ENCODE results near the gene RASL11A. TPM values are rescaled to one million over a fixed set of nuclear protein-coding genes. Genes with fewer than 3 reads are reported as not detected.
A peak's percentile ranks its signal among the peaks of the same experiment; 100 is the strongest.

The RASL11A gene
- total RNA-seq, 1 experiment from 2014 or later, result 59.7 TPM

GRCh38 chr13:27250833-27251165, 19.8 kb upstream of the RASL11A start:
- no peak for TF ChIP-seq CTCF (conservative IDR thresholded peaks at IDR 0.05; ENCODE audit: low read depth, low read length)
- no peak for TF ChIP-seq EZH2 (IDR thresholded peaks at IDR 0.05; ENCODE audit: low read length, unreplicated experiment)
- no peak for TF ChIP-seq EZH2phosphoT487 (IDR thresholded peaks at IDR 0.05; ENCODE audit: borderline replicate concordance, low read length)

GRCh38 chr13:27251166-27252091, 19.2 kb upstream of the RASL11A start, which contains the start of gene RPL21:
Gene RPL21, plus strand, starts transcription at chr13:27251558. Its CDS starts 2,219 bp downstream, at chr13:27253777.
- peak; percentile 90 for DNase-seq
- H3K27ac ChIP-seq (ENCODE audit: low read length), result peak within 1 kb of the TSS; percentile 89
- H3K4me3 ChIP-seq (ENCODE audit: low read length), result peak within 1 kb of the TSS; percentile 90
- H2AFZ ChIP-seq (ENCODE audit: low read length), result peak within 1 kb of the TSS; percentile 84
- no peaks in the 10 kb centered on the region for H3K9me2 ChIP-seq (replicated peaks; ENCODE audit: low read length)
- ChIA-PET CTCF (interaction anchor here (0.8 kb wide), 1 partner anchor 56 kb away, joined by 3 read pairs; no protein-coding TSS in a partner anchor), POLR2A (ENCODE audit: unreplicated experiment) (no interaction called here)
- ATAC-seq, result peak; percentile 97
- intact Hi-C loops (cut with micrococcal nuclease), result loop anchor here (1.0 kb wide), 1 partner anchor 79 kb away; no protein-coding TSS in a partner anchor
- H3K9ac ChIP-seq (ENCODE audit: low read length), result peak within 1 kb of the TSS; percentile 100
- peaks cover 44% of the 10 kb centered on the region for H4K20me1 ChIP-seq (ENCODE audit: low read length)
- H3K27me3 ChIP-seq (ENCODE audit: low read length), result no peaks in the 10 kb centered on the region
- TSS peak; percentile 62 for BruUV-seq (replicated peaks)
- no peaks in the 10 kb centered on the region for H3K9me3 ChIP-seq (ENCODE audit: low read length)
- H3K4me1 ChIP-seq (ENCODE audit: insufficient read depth, low read length), result peaks cover 20% of the 10 kb centered on the region
- peaks cover 10% of the 10 kb centered on the region for H3F3A ChIP-seq (ENCODE audit: low read length, unreplicated experiment)
- peaks cover 60% of the 10 kb centered on the region for H3K79me2 ChIP-seq (ENCODE audit: low read length)
- H3K36me3 ChIP-seq (ENCODE audit: low read depth, low read length), result peaks cover 47% of the 10 kb centered on the region
- TF ChIP-seq EZH2phosphoT487 (IDR thresholded peaks at IDR 0.05; ENCODE audit: borderline replicate concordance, low read length) (no peak), CTCF (conservative IDR thresholded peaks at IDR 0.05; ENCODE audit: low read depth, low read length) (no peak), EZH2 (IDR thresholded peaks at IDR 0.05; ENCODE audit: low read length, unreplicated experiment) (no peak)
- peak within 1 kb of the TSS; percentile 93 for H3K4me2 ChIP-seq (ENCODE audit: low read length)

More at GRCh38 chr13:27250833-27251165, 19.8 kb upstream of the RASL11A start:
- H3K9me3 ChIP-seq (ENCODE audit: low read length), result no peaks in the 10 kb centered on the region
- ChIA-PET CTCF (interaction anchor here (0.8 kb wide), 1 partner anchor 56 kb away, joined by 3 read pairs; no protein-coding TSS in a partner anchor), POLR2A (ENCODE audit: unreplicated experiment) (no interaction called here)
- peak overlapping the region; percentile 90 for H3K4me3 ChIP-seq (ENCODE audit: low read length)
- DNase-seq (no peak), ATAC-seq (no peak)
- peaks cover 39% of the 10 kb centered on the region for H4K20me1 ChIP-seq (ENCODE audit: low read length)
- H2AFZ ChIP-seq (ENCODE audit: low read length), result peak overlapping the region; percentile 84
- peak overlapping the region; percentile 89 for H3K27ac ChIP-seq (ENCODE audit: low read length)
- H3K9me2 ChIP-seq (replicated peaks; ENCODE audit: low read length), result no peaks in the 10 kb centered on the region
- H3K27me3 ChIP-seq (ENCODE audit: low read length), result no peaks in the 10 kb centered on the region
- H3K36me3 ChIP-seq (ENCODE audit: low read depth, low read length), result peaks cover 41% of the 10 kb centered on the region
- peaks cover 60% of the 10 kb centered on the region for H3K79me2 ChIP-seq (ENCODE audit: low read length)
- peaks cover 8% of the 10 kb centered on the region for H3F3A ChIP-seq (ENCODE audit: low read length, unreplicated experiment)
- H3K4me2 ChIP-seq (ENCODE audit: low read length), result peak overlapping the region; percentile 93
- intact Hi-C loops (cut with micrococcal nuclease), result loop anchor here (1.0 kb wide), 1 partner anchor 78 kb away; no protein-coding TSS in a partner anchor
- H3K9ac ChIP-seq (ENCODE audit: low read length), result peak overlapping the region; percentile 100
- BruUV-seq (replicated peaks), result TSS peak; percentile 92
- H3K4me1 ChIP-seq (ENCODE audit: insufficient read depth, low read length), result peaks cover 20% of the 10 kb centered on the region
